GM18519 (cell line): Measurements from ENCODE around the gene MCF2L2.

Experiments
- ATAC-seq: cut with Tn5 transposase; IDR thresholded peaks from one replicate; pipeline ENCODE4 v1.9.1; 2021; ENCODE audit warnings: mild to moderate bottlenecking, moderate library complexity; ENCODE audit not compliant: unreplicated experiment, low FRiP score

MCF2L2 gene

DNA sequence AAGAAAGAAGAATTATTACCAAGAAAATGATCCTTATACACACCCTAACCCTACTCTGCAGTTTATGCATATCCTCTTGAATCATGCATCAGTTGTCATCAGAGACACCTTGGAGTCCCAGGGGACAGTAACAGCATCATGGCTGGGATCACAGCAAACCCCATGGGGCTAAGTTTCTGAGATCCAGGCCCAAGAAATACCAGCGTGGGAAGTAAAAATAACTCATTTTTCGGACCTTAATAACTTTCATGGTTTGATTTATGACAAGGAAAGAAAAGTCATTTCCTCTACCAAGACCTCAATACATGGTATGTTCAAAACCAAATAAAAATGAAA lies 214.2 kb downstream of the MCF2L2 start:
- ATAC-seq: no peak

DNA sequence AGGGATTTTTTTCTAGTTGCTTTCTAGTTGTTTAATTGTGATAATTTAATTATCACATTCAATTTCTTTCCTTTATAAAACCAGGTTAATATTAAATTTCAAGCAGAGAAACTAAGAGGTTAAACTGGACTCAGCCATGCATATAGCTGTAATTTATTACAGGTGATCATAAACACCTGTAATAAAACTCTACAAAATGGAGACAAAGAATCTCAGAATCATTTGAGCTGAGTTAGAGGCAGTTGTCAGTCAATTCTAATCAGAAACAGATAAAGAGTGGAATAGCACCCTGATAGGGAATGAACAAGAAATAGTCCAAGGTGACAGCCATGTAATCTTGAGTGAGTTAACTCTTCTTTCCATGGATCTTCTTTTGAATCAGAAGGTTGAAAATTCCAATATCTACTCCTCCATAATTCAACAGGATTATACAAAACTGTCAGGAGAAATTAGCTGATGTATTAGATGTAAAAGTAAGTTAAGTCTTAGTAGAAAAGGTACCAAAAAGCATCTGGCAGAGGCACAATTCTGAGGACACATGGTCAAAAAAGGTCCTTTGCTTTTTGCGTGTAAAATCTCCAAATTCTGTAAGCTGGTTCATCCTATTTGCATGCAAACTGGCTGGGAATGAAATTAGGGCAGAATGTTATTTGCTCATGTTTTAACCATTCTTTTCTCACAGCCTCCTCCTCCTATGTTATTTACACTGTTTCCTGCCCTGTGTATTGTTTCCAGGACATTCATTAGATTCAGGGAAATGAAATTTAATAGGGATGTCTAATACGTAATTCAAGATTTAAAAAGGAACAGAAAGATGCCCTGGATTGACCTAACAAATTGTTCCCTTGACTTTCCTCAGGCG lies 214.8 kb downstream of the MCF2L2 start:
- no peak for ATAC-seq

DNA sequence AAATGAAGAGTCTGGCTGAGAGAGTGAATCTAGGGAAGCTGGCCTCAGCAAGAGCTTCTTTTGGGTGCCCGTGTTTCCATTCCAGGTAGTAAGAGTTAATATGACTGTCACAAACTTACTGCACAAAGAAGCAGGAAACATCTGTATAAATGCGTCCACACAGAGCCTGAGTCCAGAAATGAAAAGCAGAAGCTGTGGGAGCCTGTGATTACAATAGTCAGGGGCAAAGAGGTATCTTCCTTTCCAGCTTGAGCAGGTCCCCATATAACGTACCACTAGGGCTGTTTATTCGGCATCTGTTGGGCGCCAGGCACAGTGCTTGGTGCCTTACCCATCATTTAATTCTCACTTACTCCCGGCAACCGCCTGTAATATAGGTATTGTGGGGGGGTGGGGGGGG lies 215.9 kb downstream of the MCF2L2 start:
- no peak for ATAC-seq

DNA sequence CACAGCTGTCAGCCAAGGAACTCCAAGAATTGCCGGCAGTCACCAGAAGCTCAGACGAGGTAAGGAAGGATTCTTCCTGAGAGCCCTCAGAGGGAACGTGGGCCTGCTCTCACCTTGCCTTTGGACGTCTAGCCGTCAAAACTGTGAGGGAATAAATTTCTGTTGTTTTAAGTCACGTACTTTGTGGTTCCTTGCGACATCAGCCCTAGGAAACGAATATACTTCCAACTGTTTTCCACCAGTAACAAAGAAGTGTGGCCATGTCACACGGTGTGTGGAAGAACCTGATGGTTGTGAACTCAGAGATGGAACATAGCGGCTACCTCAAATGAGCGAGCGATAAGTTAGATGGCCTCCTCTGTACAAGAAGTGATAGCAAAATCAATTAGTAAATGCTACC lies 216.3 kb downstream of the MCF2L2 start:
- ATAC-seq: no peak

DNA sequence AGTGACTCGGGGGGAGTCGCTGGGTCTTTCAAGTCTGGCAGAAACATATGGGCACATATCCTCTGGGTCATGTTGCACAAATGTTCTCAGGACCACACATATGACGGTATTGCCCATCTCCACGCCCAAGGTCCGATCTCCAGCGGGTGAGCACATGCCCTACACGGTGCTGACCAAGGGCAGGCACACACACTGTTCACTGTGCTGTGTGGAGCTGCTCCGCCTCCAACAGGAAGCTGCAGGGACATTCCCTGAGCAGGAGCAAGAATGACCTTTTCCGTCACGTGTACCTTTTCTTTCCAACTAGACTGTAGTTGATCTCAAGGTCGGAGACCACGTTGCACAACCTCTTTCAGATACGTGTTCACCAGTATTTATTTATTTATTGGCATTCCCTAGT lies 217.1 kb downstream of the MCF2L2 start:
- ATAC-seq: no peak

DNA sequence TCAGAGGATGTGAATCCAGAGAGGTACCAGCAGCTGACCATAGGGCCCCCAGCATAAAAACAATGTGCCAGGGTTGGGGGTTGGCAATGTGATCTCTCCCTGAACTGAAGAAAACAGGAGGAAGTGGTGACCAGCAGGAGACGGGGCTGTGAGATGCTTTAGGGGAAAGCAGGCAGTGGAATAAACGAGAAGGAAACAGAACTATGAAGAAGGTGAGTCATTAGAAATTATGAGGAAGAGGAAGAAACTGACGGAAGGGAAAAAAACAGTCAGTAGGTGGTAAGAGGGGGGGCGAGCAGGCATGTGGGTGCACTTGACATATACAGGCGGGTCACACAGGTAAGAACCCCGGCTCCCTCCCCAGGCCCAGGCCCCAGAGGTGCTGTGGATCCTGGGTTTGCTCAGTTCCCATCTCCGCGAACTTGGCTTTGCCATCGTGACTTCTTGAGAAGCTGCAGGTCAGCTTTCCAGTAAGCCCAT lies 217.5 kb downstream of the MCF2L2 start:
- ATAC-seq: no peak

DNA sequence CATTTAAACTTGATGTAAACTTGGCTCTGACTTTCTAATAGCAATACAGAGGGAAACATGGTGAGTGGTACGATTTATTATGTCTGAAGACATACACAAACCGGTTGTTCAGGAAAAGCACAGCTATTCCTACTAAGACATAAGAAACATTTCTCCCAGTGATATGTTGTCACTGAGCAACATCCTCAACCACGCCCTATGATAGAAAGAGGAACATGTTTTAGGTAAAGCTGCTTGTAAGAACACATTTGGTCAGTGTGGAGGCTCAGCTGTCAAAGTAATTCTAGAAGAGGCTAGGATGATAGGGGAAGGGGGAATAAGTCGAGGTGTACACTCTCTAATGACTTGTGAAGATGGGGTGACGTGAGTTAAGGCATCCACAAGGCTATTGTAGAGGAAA lies 218.1 kb downstream of the MCF2L2 start:
- no peak for ATAC-seq

DNA sequence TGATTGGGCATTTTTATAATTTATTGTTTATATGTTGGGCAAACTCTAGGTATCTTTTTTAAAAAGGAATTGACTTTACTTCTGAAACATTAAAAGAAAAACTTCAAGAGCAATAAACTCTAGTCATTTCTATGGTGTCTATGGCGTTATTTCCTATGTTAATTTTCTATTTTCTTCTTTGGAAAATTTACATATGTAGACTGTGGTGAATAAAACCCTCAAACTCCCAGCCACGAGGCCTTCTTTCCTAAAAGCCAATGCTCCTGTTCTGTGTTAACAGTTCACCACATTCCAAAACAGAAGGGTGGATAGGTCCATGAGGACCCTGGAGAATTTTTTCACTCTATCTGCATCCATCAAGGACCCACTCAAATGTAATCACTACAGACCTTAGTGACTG lies 219.6 kb downstream of the MCF2L2 start:
- ATAC-seq: no peak

DNA sequence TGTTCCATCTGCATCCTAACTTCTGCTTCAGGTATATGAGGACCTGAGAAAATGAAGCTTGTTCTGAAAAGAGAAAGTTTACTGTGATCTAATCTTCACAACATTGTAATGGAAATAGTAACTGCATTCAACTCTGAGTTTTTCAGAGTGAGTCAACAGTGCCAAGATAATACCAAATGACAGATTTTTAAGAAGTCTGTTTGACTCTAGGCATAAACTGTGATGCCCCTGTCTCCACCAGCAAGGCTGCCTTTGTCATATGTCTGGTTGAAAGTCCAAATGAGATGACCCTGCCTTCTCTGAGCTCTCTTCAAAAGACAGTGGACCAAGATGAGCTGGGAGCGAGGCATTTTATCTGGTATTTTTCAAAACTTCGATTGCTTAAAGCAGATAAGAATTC lies 220.2 kb downstream of the MCF2L2 start:
- no peak for ATAC-seq

DNA sequence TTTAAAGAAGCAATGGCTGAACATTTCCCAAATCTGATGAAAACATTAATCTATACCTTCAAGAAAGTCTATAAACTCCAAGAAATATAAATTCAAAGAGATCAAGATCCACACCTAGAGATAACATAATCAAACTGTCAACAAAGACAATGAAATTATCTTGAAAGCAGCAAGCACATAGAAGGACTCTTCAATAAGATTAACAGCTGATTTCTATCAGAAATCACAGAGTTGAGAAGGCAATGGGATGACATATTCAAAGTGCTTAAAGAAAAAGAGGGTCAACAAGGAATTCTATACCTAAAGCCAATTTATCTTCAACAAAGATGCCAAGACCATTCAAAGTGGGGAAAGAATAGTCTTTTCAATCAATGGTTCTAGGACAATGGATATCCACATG lies 224.7 kb downstream of the MCF2L2 start:
- no peak for ATAC-seq

DNA sequence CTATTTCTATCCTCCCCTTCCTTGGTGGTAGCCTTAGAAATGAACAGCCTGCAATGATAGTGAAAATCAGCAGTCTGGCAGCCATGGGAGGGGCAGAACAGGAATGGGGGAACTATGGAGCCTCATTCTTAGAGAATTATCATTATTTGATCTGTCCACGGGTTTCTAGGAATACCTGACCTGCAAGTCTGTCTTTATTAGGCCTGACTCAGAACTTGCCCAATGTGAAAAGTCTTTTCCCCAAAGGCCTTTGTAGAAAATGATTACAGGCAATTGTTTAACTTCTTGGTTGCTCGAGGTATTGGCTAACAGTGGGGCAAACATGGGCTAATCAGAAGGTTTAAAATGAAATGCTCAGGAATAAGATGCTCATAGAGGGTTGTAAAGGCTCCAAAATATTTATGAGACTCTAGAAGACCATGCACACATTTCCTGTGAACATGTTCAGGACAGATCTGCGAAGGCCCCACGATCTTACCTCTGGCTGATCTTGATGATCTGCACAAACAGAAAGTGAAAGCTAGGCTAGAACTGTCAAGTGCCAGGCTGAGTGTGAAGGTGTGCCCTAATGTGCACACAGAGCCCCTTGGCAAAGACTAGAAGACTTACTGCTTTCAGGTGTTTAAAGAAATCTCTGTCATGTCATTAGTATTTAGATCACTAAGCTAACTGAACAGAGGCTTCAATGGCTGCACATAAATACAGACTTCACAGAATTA lies 226.3 kb downstream of the MCF2L2 start:
- ATAC-seq: no peak

DNA sequence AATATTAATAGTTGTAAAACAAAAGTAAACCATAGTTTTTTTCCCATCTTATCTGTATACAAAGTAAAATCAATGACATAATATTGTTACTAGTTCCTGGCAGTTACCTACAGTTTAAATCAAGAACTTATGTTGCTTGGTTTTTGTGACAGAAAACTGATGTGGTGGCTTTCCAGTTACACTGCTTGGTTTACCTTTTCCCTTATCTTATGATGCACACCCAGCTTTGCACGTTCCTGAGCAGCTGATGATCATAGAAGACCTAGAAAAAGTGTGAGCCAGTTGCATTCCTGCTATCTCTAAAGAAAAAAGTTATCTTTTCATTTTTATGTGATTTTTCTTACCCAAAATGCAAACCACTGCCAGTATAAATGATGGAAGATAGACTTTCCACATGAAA lies 229.5 kb downstream of the MCF2L2 start:
- no peak for ATAC-seq

DNA sequence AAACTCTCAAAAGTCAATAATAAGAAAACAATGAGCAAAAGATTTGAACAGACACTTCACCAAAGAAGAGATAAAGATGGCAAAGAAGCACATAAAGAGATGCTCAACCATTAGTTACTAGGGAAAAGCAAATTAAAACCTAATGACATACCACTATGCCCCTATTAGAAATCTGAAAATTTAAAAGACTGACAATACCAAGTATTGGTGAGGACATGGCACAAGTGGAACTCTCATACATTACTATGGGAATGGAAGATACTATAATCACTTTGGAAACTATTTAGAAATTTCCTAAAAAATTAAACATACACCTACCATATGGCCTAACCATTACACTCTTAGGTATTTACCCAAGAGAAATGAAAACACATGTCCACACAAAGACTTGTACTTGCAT lies 230.7 kb downstream of the MCF2L2 start:
- no peak for ATAC-seq

DNA sequence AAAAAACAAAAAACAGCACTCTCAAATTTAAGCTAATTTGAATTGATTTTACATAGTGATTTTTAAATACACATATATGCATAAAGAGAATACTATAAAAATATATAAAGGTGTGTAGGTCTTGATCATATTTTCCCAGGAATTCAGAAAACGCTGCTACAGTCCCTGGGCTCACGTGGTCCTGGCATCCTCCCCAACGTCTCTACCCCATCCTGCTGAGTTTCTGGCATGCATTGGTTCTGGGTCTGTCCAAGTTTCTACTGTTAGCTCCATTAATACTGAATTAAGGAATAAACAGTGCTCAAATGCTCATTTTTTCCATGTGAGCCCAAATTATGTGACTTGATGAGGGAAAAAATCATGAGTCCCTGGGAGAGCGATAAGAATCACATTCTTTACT lies 233.2 kb downstream of the MCF2L2 start:
- no peak for ATAC-seq

DNA sequence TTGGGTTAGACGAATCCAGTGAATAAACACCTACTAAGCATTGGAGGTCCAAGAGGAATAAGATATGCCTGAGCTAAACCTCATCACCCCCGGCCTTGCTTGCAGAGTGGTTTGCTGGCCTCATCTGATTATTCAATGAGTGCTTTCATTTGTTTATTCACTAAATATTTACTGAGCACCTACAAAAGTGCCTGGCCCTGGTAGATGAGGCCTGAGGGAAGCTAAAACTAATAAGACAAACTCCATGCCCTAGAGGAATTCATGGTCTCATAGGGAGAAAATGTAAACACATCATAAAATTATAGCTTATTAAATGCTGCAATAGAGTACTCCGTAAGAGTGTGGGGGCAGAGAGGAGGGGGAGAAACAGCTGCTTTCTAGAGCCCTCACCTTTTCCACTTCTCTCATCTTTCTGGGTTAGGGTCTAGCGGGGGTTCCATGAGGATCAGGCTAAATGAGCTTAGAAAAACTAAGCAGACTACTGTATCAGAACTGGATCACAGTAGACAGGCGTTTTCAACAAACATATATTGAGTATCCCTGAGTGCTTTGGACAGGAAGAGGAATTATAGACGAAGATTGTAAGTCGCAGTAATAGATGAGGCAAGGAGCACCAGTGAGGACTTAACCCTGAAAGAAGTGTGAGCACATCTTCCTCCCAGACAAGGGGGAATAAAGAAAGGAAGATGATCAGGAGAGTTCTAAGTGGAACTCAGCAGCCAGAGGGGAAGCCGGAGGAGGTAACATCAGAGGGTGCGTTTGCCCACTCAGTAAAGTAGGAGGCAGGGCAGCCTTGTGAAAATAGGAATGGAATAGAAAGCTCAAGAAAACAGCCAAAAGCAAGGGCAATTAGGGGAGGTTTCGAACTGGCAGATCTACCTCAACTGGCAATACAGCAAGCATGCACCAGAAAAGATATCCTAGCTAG lies 234.4 kb downstream of the MCF2L2 start:
- no peak for ATAC-seq

DNA sequence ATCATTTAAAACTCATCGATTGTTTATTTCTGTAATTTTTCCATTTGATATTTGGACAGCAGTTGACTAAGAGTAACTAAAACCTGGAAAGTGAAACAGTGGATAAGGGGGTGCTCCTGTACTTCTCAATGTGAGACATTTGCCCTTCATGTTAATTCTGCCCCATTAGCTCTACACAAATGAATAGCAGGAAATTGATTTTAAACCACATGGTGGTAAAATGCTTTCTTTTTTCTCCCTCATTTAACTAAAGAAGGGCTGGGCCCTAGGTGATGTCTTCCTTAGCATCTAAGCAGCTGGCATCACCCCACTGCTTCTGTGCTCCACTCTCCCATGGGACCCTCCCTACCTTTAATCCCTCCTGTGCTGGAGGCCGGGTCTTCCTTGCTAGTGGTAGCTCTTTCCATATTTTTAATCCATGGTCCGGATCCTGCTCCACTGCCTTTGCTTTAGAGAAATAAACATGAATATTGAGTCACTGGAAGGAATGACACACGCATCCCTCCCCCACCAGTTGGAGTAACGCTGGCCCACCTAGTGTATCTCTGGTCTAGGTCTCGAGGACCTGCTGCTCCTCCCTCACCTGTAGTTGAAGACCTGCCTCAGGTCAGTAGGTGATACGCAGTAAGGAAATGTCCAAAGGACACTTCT lies 235.6 kb downstream of the MCF2L2 start:
- ATAC-seq: no peak

DNA sequence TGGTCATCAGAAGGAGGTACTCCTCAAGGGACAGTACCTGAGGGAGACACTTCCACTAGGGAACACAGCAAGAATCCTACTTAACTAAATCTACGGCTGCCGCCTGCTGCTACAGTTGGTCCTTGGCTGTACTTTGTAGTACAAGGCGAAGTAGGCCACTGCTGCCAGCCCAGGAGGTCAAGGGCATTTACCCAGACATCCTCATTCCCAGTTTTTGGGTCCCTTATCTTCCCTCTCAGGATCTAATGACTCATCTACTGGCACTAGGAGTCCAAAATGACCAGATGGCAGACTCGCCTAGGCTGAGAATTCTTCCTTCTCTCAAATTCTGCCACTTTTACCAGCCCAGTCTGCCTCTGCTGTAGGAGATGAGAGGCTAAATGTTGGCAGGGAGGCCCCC lies 238.8 kb downstream of the MCF2L2 start:
- no peak for ATAC-seq

DNA sequence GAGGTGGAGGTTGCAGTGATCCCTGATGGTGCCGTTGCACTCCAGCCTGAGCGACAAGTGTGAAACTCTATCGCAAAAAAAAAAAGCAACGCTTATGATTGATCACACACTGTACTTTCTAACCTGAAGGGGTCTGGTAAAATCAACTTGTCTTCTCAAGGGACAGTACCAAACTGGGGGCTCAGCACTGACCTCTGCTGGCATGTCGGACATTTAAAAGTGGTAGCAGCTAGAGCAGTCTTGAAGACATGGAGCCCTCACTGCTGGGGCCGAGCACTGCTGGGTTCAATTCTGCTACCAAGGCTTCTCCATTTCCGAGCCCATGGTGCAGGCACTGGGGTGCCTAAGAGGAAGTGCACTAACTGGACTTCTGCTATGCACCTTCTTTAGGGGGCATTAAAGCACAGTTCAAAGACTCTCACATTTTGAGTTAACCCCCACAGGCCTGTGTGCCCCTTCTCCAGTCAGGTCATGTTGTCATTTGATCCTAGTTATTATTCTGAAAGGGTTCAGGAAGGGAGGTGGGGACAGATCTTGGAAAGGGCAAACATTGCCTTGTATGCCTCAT lies 239.4 kb downstream of the MCF2L2 start:
- no peak for ATAC-seq

DNA sequence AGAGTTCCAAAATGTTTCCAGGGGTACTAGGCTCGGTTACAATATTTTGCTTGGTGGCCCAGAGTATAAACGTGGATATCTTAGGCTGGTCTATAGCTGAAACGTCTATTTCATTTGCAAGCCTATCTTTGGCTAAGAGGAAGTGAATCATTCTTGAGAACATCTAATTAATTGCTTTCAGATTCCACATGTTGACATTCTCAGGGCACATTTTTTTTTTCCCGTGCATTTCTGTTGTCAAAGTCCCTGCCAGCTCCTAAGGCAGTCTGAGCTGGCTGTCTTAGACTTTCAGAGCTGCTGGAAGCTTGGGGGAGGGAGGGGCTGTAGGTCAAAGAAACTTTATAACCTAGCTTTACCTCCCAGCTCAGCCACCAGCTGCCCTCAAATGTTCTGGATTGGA lies 242.7 kb downstream of the MCF2L2 start:
- ATAC-seq: no peak
